ENCODE data around the gene PEDS1. TPM values are rescaled to one million over a fixed set of nuclear protein-coding genes. Genes with fewer than 3 reads are reported as not detected.

PEDS1 gene
- total and polyA plus RNA-seq, 2 of the 13 experiments (the other 11 are each of a cell fraction or from before 2014, with no cell fraction given), result 30.5 to 93.9 TPM

- TF ChIP-seq KAT8 (CRISPR knock-in tag; IDR thresholded peaks at IDR 0.05) (peak; percentile 76), HOXA7 (CRISPR knock-in tag; IDR thresholded peaks at IDR 0.05) (no peak), SRSF9 (IDR thresholded peaks at IDR 0.05; ENCODE audit: borderline replicate concordance, insufficient read depth, low read depth, low read length, poor library complexity, severe bottlenecking) (no peak), ZNF367 (CRISPR knock-in tag; IDR thresholded peaks at IDR 0.05; ENCODE audit: borderline replicate concordance) (no peak), GLI4 (CRISPR knock-in tag; IDR thresholded peaks at IDR 0.05; ENCODE audit: borderline replicate concordance) (no peak), PHB2 (IDR thresholded peaks at IDR 0.05; ENCODE audit: partially characterized antibody) (no peak), ZNF383 (CRISPR knock-in tag; IDR thresholded peaks at IDR 0.05; ENCODE audit: borderline replicate concordance) (no peak), CENPBD1 (CRISPR knock-in tag; IDR thresholded peaks at IDR 0.05; ENCODE audit: borderline replicate concordance, low read depth) (no peak), ZHX1 (CRISPR knock-in tag; IDR thresholded peaks at IDR 0.05; ENCODE audit: low read depth) (peak; percentile 87; the same call in 1 of the 2 replicates), ZBTB3 (CRISPR knock-in tag; IDR thresholded peaks at IDR 0.05; ENCODE audit: borderline replicate concordance, low read depth) (no peak), POLR2AphosphoS5 (IDR thresholded peaks at IDR 0.05; ENCODE audit: low read depth, low read length) (peak; percentile 38), ZFP36 (IDR thresholded peaks at IDR 0.05; ENCODE audit: borderline replicate concordance, low read depth, low read length, partially characterized antibody) (no peak), ZNF639 (CRISPR knock-in tag; conservative IDR thresholded peaks at IDR 0.05) (peak; percentile 45; the same call in 1 of the 2 replicates), GATAD1 (CRISPR knock-in tag; IDR thresholded peaks at IDR 0.05) (no peak), ZNF142 (CRISPR knock-in tag; IDR thresholded peaks at IDR 0.05) (peak; percentile 91), ARNT (IDR thresholded peaks at IDR 0.05) (no peak), NR2F6 (IDR thresholded peaks at IDR 0.05) (no peak; the same call in 1 of the 2 replicates), NR2F6 (CRISPR knock-in tag; IDR thresholded peaks at IDR 0.05) (peak; percentile 48; the same call in 1 of the 2 replicates), NR2C2 (CRISPR knock-in tag; IDR thresholded peaks at IDR 0.05; ENCODE audit: borderline replicate concordance) (peak; percentile 40)
These were observed 39.1 kb upstream of the PEDS1 start (continued) for GRCh38 chr20:50192364-50193198.

Measured in HepG2 (cell line).